ENCODE results near the gene GALNT7.

- TF ChIP-seq EP300 (conservative IDR thresholded peaks at IDR 0.05; ENCODE audit: poor library complexity, severe bottlenecking) (no peak), EZH2 (IDR thresholded peaks at IDR 0.05; ENCODE audit: borderline replicate concordance, insufficient read depth, low read length, poor library complexity, severe bottlenecking) (no peak), POLR2AphosphoS5 (IDR thresholded peaks at IDR 0.05) (no peak)
These were observed 57.8 kb downstream of the GALNT7 start for GRCh38 chr4:173226401-173226888.

Data from neural cell (in vitro differentiated cells).